Measurements from ENCODE around the gene TSC2.

TSC2 gene

DNA sequence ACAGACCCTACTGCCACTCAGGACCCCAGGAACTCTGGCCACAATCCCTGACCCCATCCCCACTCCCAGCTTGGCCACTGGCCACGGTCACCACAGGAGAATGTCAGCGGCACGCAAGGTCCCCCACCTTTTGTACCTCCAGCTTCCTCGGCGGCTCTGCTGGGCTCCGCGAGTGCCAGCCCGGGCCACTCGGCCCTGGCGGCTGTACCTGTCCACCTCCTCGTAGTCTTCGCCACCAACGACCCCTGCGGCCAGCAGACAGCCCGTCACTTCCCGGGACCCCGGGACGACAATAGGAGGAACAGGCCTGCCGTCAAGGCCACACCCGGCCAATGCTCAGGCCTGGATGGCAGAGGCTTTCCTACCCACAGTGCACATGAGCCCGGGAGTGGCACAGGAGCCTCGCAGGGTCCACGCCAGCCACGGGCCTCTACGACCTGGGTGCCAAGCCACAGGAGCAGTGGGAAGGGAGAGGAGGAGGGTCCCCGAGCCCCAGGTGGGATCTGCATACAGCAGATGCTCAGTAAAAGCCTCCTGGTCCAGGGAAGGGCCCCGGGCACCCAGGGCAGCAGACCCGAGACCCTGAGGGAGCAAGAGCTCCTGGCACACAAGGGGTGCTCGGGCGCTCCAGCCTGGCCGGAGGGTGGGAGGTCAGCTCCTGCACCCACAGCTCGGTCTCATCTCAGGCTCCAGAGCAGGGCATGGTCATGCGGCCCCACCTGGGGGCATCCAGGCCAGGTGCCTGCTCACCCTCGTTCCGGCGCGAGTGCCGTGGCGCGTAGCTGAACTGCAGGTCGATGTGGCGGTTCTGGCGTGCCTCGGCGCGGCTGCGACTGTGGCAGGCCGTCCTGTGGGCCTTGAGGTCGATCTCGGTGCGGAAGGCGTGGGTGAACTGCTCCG lies 46.1 kb upstream of the TSC2 start:
- Histone ChIP-seq H3K36me3 (ENCODE audit: control insufficient read depth in 4 of 4, insufficient read depth in 4 of 4, low read length in 3 of 4) (peaks cover 0 to 74% (median 55%) of the 10 kb centered on the region in 4 experiments), H3K27ac (ENCODE audit: insufficient read depth in 1 of 2, low read depth in 1 of 2, low read length in 2 of 2, poor library complexity in 1 of 2, severe bottlenecking in 2 of 2) (no peak overlapping the region), H3K9me3 (ENCODE audit: control extremely low read depth in 1 of 5, control insufficient read depth in 4 of 5, insufficient read depth in 2 of 5, low read depth in 1 of 5, low read length in 4 of 5) (no peaks in the 10 kb centered on the region), H3K4me3 (ENCODE audit: control insufficient read depth in 1 of 7, extremely low read depth in 1 of 7, insufficient read depth in 4 of 7, low read depth in 2 of 7, low read length in 6 of 7) (no peak overlapping the region), H3K4me1 (ENCODE audit: control extremely low read depth in 1 of 4, control insufficient read depth in 4 of 4, insufficient read depth in 4 of 4, low read length in 3 of 4) (peaks cover 0 to 35% (median 31%) of the 10 kb centered on the region in 4 experiments), H3K27me3 (replicated peaks in 2 of 5; ENCODE audit: control insufficient read depth in 4 of 5, insufficient read depth in 5 of 5, low read length in 4 of 5) (no peaks in the 10 kb centered on the region)
- POLR2A ChIA-PET = no interaction called here
- DNase-seq = no peak
- CTCF ChIA-PET = interaction anchor here (1.3 to 2.4 kb wide), 3 partner anchors 15 to 152 kb away, joined by 4 to 6 read pairs (median 4); no protein-coding TSS in a partner anchor
- WGBS (ENCODE audit: insufficient coverage) = 96% methylated on average over 49 of the region's 53 CpGs

DNA sequence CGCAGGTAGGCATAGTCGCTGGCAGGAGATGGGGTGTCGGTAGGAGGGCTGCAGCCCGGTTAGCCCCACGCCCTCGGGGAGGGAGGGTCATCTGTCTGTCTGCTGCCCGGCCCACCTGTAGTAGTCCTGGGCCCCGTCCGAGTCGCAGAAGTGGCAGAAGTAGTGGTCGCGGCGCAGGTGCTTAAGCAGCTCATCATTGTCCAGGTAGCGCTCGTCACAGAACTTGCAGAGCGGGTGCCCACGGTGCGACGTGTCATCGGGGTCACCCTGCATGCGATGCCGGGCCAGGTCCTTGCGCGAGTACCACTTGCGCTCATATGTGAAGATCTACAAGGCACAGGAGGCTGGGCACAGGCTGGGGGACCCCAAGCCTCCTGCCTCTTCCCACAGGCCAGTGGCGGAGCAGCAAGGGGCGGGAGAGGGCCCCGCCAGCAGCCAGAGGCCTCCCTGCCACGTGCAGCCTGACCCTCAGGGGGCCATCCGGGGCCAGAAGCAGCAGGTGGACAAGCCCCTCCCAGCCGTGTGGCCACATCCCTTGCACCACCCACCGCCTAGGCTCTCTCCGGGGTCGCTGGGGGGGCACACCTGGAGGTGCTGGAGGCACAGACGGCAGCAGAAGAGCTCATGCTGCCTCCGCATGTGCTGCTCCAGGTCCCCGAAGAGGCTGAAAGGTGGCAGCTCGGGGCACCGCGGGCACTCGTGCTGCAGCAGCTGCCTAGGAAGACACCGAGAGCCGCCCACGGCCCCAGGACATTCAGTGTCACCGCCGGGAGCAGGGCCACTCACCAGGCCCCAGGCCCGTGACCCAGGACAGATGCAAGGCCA lies 45.2 kb upstream of the TSC2 start:
- ChIA-PET CTCF (interaction anchor here (0.9 to 6.9 kb wide), 13 partner anchors 6 to 151 kb away, joined by 3 to 80 read pairs (median 6); partner anchors contain the start of genes RAB26 and TRAF7), POLR2A (interaction anchor here (1.7 to 3.4 kb wide), 2 partner anchors 38 to 152 kb away, joined by 5 to 15 read pairs; partner anchors contain the start of genes RPS2 and TRAF7)
- Histone ChIP-seq H3K9me3 (ENCODE audit: control extremely low read depth in 1 of 5, control insufficient read depth in 4 of 5, insufficient read depth in 2 of 5, low read depth in 1 of 5, low read length in 4 of 5) (no peaks in the 10 kb centered on the region), H3K27ac (ENCODE audit: insufficient read depth in 1 of 2, low read depth in 1 of 2, low read length in 2 of 2, poor library complexity in 1 of 2, severe bottlenecking in 2 of 2) (no peak overlapping the region), H3K36me3 (ENCODE audit: control insufficient read depth in 4 of 4, insufficient read depth in 4 of 4, low read length in 3 of 4) (peaks cover 0 to 76% (median 48%) of the 10 kb centered on the region in 4 experiments), H3K27me3 (replicated peaks in 2 of 5; ENCODE audit: control insufficient read depth in 4 of 5, insufficient read depth in 5 of 5, low read length in 4 of 5) (no peaks in the 10 kb centered on the region), H3K4me3 (ENCODE audit: control insufficient read depth in 1 of 7, extremely low read depth in 1 of 7, insufficient read depth in 4 of 7, low read depth in 2 of 7, low read length in 6 of 7) (no peak overlapping the region), H3K4me1 (ENCODE audit: control extremely low read depth in 1 of 4, control insufficient read depth in 4 of 4, insufficient read depth in 4 of 4, low read length in 3 of 4) (peaks cover 0 to 44% (median 40%) of the 10 kb centered on the region in 4 experiments)
- WGBS (ENCODE audit: insufficient coverage) = 96% methylated on average over 46 of the region's 47 CpGs
- DNase-seq = no peak

DNA sequence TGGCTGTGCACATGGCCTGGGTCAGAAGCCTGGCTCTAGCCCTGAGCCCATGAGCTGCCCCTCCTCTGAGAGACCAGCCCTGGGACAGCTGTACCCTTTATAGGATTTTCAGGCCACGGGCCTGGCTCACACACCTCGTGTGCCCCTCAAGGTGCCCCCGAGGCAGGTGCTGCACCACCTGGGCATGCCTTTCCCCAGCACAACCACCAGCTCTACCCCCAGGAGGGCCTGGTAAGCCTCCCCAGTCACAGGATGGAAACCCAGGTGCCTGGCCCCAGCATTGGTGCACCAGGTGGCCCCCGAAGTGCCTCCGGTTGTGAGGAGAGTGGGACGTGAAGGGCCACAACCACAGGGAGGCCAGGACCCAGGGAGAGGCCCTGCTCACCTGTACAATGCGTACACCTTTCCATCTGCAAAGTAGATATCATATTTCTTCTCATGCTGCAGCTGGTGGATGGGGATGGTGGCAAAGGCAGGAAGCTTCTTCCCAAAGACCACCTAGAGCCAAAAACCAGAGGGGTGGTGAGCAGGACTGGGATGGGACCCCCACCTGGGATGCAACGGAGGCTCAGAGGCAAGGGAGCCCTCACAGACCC lies 44.5 kb upstream of the TSC2 start:
- 85% methylated on average over 5 of the region's 8 CpGs for WGBS (ENCODE audit: insufficient coverage)
- no peak overlapping the region for H3K27ac ChIP-seq (ENCODE audit: insufficient read depth in 1 of 2, low read depth in 1 of 2, low read length in 2 of 2, poor library complexity in 1 of 2, severe bottlenecking in 2 of 2)

DNA sequence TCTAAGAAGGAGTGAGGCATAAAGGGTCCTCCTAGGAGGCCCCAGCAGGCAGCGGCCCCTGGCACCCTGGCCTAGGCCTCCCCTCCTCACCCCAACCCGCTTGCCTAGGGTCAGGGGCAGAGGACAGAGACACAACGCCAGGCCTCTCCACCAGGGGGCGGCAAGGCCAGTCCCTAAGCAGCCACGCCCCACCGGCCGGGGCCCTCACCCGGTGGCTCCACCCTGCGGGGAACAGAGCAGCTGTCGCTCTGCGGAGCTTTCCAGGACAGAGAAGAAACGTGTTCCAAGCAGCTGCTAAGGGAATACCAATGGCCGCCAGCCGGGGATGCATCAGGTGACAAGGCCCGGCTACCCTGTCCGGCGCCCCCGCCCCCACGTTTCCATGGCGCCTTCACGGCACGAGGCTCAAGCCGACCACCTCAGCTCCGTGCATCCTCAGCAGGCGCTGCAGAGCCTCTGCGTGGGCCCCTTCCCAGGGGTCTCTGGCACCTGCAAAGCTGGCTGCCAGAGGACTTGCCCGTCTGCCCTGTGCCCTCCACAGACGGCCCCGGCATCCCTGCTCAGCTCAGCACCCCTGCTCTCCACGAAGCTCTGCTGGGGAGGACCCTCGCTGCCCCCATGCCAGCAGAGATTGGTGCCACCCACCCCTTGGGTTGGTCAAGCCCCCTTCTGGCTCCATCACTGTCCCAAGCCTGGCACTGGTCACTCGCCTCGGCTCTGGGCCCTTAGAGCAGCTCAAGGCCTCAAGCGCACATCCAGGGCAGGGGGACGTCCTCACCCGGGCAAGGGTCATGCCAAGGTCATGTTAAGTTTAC lies 43.8 kb upstream of the TSC2 start:
- no peak overlapping the region for H3K27ac ChIP-seq (ENCODE audit: insufficient read depth in 1 of 2, low read depth in 1 of 2, low read length in 2 of 2, poor library complexity in 1 of 2, severe bottlenecking in 2 of 2)

More for the DNA sequence above, 44.5 kb upstream of the TSC2 start:
- CTCF ChIA-PET = interaction anchor here (0.7 to 6.9 kb wide), 18 partner anchors 7 to 150 kb away, joined by 3 to 80 read pairs (median 6); partner anchors contain the start of genes GFER, NTHL1, RAB26 and TRAF7
- Histone ChIP-seq H3K27me3 (replicated peaks in 2 of 5; ENCODE audit: control insufficient read depth in 4 of 5, insufficient read depth in 5 of 5, low read length in 4 of 5) (no peaks in the 10 kb centered on the region), H3K4me3 (ENCODE audit: control insufficient read depth in 1 of 7, extremely low read depth in 1 of 7, insufficient read depth in 4 of 7, low read depth in 2 of 7, low read length in 6 of 7) (no peak overlapping the region), H3K36me3 (ENCODE audit: control insufficient read depth in 4 of 4, insufficient read depth in 4 of 4, low read length in 3 of 4) (peaks cover 0 to 73% (median 42%) of the 10 kb centered on the region in 4 experiments), H3K9me3 (ENCODE audit: control extremely low read depth in 1 of 5, control insufficient read depth in 4 of 5, insufficient read depth in 2 of 5, low read depth in 1 of 5, low read length in 4 of 5) (no peaks in the 10 kb centered on the region), H3K4me1 (ENCODE audit: control extremely low read depth in 1 of 4, control insufficient read depth in 4 of 4, insufficient read depth in 4 of 4, low read length in 3 of 4) (peaks cover 0 to 51% (median 47%) of the 10 kb centered on the region in 4 experiments)
- no peak for DNase-seq
- POLR2A ChIA-PET = interaction anchor here (1.7 to 3.4 kb wide), 2 partner anchors 39 to 151 kb away, joined by 5 to 15 read pairs; partner anchors contain the start of genes RPS2 and TRAF7

DNA sequence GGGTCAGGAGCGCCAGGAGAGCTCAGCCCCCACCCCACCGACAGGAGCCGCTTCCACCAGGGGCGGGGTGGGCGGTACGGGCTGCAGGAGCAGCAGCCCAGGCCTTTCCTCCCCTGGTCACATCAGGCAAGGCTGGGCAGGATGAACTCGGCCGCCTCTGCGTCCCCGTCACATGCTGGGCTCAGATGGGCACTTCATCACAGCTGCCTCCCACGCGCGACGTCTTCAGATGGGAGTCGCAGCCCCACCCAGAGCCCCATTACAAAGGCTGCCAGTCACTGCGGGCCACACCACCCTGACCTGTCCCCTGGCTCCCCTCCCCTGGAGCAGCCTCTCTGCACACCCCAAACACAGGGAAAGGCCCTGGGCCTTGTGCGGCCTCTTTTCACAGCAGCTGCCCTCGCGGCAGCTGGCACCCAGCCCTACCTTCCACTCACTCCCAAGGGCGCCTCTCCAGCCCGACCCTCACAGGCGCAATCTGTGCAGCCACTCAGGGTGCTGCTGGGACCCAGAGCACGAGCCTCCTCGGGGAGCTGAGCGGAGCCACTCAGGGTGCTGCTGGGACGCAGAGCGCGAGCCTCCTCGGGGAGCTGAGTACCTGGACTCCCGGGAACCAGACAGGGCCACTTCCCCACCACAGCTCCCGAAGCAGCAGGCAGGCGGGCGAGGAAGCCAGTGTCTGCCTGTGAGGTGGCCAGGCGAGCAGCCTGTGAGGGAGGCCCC lies 42.8 kb upstream of the TSC2 start:
- Histone ChIP-seq H3K27me3 (replicated peaks in 2 of 5; ENCODE audit: control insufficient read depth in 4 of 5, insufficient read depth in 5 of 5, low read length in 4 of 5) (no peaks in the 10 kb centered on the region), H3K36me3 (ENCODE audit: control insufficient read depth in 4 of 4, insufficient read depth in 4 of 4, low read length in 3 of 4) (peaks cover 0 to 57% (median 32%) of the 10 kb centered on the region in 4 experiments), H3K9me3 (ENCODE audit: control extremely low read depth in 1 of 5, control insufficient read depth in 4 of 5, insufficient read depth in 2 of 5, low read depth in 1 of 5, low read length in 4 of 5) (no peaks in the 10 kb centered on the region), H3K4me3 (ENCODE audit: control insufficient read depth in 1 of 7, extremely low read depth in 1 of 7, insufficient read depth in 4 of 7, low read depth in 2 of 7, low read length in 6 of 7) (peak overlapping the region in 4 of 7 experiments; percentile 19 to 65 (median 48)), H3K4me1 (ENCODE audit: control extremely low read depth in 1 of 4, control insufficient read depth in 4 of 4, insufficient read depth in 4 of 4, low read length in 3 of 4) (peaks cover under 1 to 62% (median 55%) of the 10 kb centered on the region in 4 experiments), H3K27ac (ENCODE audit: insufficient read depth in 1 of 2, low read depth in 1 of 2, low read length in 2 of 2, poor library complexity in 1 of 2, severe bottlenecking in 2 of 2) (peak overlapping the region in 1 of 2 experiments; percentile 43)
- ChIA-PET POLR2A (interaction anchor here (3.4 kb wide), 1 partner anchor 150 kb away, joined by 15 read pairs; the partner anchor contains the start of gene TRAF7), CTCF (interaction anchor here (0.6 to 6.9 kb wide), 26 partner anchors 9 to 511 kb away, joined by 3 to 80 read pairs (median 4); partner anchors contain the start of genes GFER, NOXO1, NPW and NTHL1)
- 60% methylated on average over 28 of the region's 34 CpGs for WGBS (ENCODE audit: insufficient coverage)
- no peak for DNase-seq

More for the DNA sequence above, 43.8 kb upstream of the TSC2 start:
- H3K36me3 ChIP-seq (ENCODE audit: control insufficient read depth in 4 of 4, insufficient read depth in 4 of 4, low read length in 3 of 4) = peaks cover 0 to 67% (median 37%) of the 10 kb centered on the region in 4 experiments
- POLR2A ChIA-PET = interaction anchor here (1.7 to 3.4 kb wide), 2 partner anchors 39 to 150 kb away, joined by 5 to 15 read pairs; partner anchors contain the start of genes RPS2 and TRAF7
- no peaks in the 10 kb centered on the region for H3K9me3 ChIP-seq (ENCODE audit: control extremely low read depth in 1 of 5, control insufficient read depth in 4 of 5, insufficient read depth in 2 of 5, low read depth in 1 of 5, low read length in 4 of 5)
- peaks cover 0 to 58% (median 52%) of the 10 kb centered on the region in 4 experiments for H3K4me1 ChIP-seq (ENCODE audit: control extremely low read depth in 1 of 4, control insufficient read depth in 4 of 4, insufficient read depth in 4 of 4, low read length in 3 of 4)
- H3K4me3 ChIP-seq (ENCODE audit: control insufficient read depth in 1 of 7, extremely low read depth in 1 of 7, insufficient read depth in 4 of 7, low read depth in 2 of 7, low read length in 6 of 7) = peak overlapping the region in 4 of 7 experiments; percentile 6 to 62 (median 44)
- CTCF ChIA-PET = interaction anchor here (0.7 to 6.9 kb wide), 29 partner anchors 8 to 512 kb away, joined by 3 to 80 read pairs (median 4); partner anchors contain the start of genes GFER, NOXO1, NPW and NTHL1
- H3K27me3 ChIP-seq (replicated peaks in 2 of 5; ENCODE audit: control insufficient read depth in 4 of 5, insufficient read depth in 5 of 5, low read length in 4 of 5) = no peaks in the 10 kb centered on the region
- peak; percentile 87 to 92 (median 88) for DNase-seq
- 39% methylated on average over 35 of the region's 36 CpGs for WGBS (ENCODE audit: insufficient coverage)
